HL-60 (cell line): ENCODE results near the gene FRAT2.

Source experiments
- DNase-seq, 2 experiments: peaks; one replicate each; pipeline ENCODE4 v3.0.0-alpha.2; 2010 to 2020; ENCODE audit warnings: low read depth in 1 of 2, low spot score in 1 of 2
- H3K27ac ChIP-seq: fragments of 250-450 bp; sonication (Bioruptor Pico); replicated peaks from 2 replicates; pipeline ENCODE4 v1.5.1; 2020; ENCODE audit warnings: mild to moderate bottlenecking, moderate library complexity
- H3K27me3 ChIP-seq: fragments of 250-450 bp; sonication (Bioruptor Pico); 2 replicates; pipeline ENCODE4 v1.5.1; 2021; ENCODE audit warnings: mild to moderate bottlenecking, moderate library complexity; ENCODE audit not compliant: insufficient read depth, poor library complexity, severe bottlenecking
- H3K4me3 ChIP-seq: replicated peaks from 2 replicates; pipeline ENCODE4 v1.5.1; 2011; ENCODE audit warnings: mild to moderate bottlenecking, control low read depth, low read length; ENCODE audit not compliant: insufficient read depth
- GABPA ChIP-seq: IDR thresholded peaks from 2 replicates; pipeline ENCODE4 v1.6.1; 2012; ENCODE audit warnings: low read depth
- POLR2AphosphoS5 ChIP-seq: IDR thresholded peaks from 2 replicates; pipeline ENCODE4 v1.6.1; 2012; ENCODE audit warnings: low read depth
- SPI1 ChIP-seq: IDR thresholded peaks from 2 replicates; pipeline ENCODE4 v1.6.1; 2012; ENCODE audit warnings: low read depth, mild to moderate bottlenecking, borderline replicate concordance
- TF ChIP-seq, protein P1 (sequence below): IDR thresholded peaks from one replicate; pipeline ENCODE4 v1.5.1; 2011; ENCODE audit warnings: low read length, control low read depth, inconsistent platforms; ENCODE audit not compliant: insufficient read depth
- TF ChIP-seq, protein P2 (sequence below): IDR thresholded peaks from 2 replicates; pipeline ENCODE4 v1.6.1; 2012; ENCODE audit warnings: low read depth; ENCODE audit not compliant: insufficient replicate concordance

FRAT2 gene

DNA sequence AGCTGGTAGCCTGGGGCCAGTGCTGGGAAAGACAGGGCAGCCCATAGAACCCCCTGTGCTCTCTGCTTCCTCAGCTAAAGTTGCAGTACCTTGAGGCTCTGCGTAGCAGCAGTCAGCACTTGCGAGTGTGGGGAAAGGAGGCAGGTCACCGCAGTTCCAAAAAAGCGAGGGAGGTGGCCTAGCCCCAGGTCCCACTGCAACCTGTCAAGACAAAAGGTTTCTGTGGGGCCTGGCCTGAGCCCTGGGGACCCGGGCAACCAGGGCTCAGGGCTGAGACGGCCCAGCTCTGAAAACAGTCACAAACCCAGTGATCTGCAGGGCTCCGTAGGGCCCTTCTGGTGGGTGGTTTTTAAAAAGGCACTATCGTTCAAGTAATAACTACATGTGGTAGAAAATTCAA, 47.1 kb upstream of the FRAT2 start:
- DNase-seq = no peak
- no peak for TF ChIP-seq GABPA
- TF ChIP-seq, protein P1, sequence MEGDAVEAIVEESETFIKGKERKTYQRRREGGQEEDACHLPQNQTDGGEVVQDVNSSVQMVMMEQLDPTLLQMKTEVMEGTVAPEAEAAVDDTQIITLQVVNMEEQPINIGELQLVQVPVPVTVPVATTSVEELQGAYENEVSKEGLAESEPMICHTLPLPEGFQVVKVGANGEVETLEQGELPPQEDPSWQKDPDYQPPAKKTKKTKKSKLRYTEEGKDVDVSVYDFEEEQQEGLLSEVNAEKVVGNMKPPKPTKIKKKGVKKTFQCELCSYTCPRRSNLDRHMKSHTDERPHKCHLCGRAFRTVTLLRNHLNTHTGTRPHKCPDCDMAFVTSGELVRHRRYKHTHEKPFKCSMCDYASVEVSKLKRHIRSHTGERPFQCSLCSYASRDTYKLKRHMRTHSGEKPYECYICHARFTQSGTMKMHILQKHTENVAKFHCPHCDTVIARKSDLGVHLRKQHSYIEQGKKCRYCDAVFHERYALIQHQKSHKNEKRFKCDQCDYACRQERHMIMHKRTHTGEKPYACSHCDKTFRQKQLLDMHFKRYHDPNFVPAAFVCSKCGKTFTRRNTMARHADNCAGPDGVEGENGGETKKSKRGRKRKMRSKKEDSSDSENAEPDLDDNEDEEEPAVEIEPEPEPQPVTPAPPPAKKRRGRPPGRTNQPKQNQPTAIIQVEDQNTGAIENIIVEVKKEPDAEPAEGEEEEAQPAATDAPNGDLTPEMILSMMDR = no peak
- TF ChIP-seq, protein P2, sequence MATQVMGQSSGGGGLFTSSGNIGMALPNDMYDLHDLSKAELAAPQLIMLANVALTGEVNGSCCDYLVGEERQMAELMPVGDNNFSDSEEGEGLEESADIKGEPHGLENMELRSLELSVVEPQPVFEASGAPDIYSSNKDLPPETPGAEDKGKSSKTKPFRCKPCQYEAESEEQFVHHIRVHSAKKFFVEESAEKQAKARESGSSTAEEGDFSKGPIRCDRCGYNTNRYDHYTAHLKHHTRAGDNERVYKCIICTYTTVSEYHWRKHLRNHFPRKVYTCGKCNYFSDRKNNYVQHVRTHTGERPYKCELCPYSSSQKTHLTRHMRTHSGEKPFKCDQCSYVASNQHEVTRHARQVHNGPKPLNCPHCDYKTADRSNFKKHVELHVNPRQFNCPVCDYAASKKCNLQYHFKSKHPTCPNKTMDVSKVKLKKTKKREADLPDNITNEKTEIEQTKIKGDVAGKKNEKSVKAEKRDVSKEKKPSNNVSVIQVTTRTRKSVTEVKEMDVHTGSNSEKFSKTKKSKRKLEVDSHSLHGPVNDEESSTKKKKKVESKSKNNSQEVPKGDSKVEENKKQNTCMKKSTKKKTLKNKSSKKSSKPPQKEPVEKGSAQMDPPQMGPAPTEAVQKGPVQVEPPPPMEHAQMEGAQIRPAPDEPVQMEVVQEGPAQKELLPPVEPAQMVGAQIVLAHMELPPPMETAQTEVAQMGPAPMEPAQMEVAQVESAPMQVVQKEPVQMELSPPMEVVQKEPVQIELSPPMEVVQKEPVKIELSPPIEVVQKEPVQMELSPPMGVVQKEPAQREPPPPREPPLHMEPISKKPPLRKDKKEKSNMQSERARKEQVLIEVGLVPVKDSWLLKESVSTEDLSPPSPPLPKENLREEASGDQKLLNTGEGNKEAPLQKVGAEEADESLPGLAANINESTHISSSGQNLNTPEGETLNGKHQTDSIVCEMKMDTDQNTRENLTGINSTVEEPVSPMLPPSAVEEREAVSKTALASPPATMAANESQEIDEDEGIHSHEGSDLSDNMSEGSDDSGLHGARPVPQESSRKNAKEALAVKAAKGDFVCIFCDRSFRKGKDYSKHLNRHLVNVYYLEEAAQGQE = no peak
- TF ChIP-seq SPI1 = no peak
- Histone ChIP-seq H3K27ac (no peak overlapping the region), H3K27me3 (no peaks in the 10 kb centered on the region), H3K4me3 (no peak overlapping the region)

DNA sequence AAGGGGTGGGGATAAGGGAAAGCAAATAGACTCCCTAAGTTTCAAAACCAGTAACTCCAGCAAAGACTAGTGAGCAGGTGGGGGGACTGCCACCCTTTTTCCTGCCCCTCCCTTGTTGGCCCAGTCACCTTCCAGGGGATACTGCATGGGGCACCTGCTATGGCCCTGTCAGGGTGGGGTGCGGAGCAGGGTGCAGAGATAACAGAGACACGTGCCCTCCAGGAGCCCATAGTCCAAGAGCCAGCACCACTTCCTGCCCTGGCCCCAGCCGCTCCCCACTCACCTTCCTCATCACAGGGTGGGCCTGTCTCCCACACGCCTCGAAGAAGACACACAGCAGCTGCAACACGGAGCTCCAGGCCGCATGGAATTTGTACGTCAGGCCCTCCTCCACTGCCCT, 46.0 kb upstream of the FRAT2 start:
- H3K27ac ChIP-seq = no peak overlapping the region
- no peak overlapping the region for H3K4me3 ChIP-seq
- TF ChIP-seq GABPA = no peak
- no peak for TF ChIP-seq POLR2AphosphoS5
- TF ChIP-seq, protein P2 = no peak
- TF ChIP-seq SPI1 = no peak
- TF ChIP-seq, protein P1 = no peak
- H3K27me3 ChIP-seq = no peaks in the 10 kb centered on the region
- DNase-seq = no peak

DNA sequence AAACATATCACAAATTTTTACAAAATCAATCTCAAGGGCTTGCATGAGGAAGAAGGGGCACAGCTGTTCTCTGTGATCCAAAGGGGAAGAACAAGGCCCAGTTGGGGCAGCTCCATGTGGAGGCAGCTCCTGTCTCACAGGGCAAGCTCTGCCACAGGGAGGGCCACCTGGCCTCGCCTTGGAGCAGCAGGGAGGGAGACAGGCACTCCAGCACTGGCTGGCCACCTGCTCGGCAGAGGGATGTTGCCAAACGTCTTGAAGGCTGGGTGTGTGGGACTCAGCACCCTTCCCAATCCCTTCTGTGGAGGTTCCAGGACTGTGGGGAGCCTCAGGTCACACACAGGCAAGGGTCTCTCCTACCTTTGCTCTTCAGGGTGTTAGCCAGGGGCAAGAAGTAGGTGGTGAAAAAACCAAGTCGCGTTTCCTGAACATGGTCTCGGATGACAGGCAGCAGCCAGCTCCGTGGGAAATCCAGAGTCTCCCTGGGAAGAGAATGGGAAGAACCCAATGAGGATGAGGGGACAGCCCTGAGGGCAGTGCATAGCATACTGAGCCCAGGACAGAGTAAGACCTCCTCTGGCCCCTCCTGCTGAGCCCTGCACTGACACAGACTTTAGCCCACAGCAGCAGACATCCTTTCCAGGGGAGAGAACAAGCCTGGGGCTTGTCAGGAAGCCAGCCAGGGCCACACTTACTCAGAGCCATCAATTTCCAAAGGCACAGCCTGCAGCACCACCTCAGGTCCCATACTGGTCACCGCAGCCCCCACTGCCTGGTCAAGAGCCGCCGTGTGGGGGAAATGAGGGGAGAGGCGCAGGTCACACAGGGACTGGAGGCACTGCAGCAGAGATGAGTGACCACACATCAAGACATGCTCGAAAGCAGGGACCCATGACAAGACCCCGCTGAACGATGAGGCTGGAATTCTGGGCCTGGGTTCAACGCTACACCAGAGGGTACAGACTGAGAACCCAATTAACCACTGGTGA, 44.7 kb upstream of the FRAT2 start:
- no peak for DNase-seq
- H3K27ac ChIP-seq = no peak overlapping the region
- TF ChIP-seq GABPA (no peak), SPI1 (no peak), POLR2AphosphoS5 (no peak)
- TF ChIP-seq, protein P2 = no peak
- TF ChIP-seq, protein P1 = no peak
- H3K4me3 ChIP-seq = no peak overlapping the region
- H3K27me3 ChIP-seq = no peaks in the 10 kb centered on the region
